ENCODE measurements around the gene GNAO1.

The GNAO1 gene

GRCh38 chr16:56336711-56337110 is 145.4 kb downstream of the GNAO1 start:
- ChIA-PET POLR2A (ENCODE audit: low non-redundant PET) (no interaction called here), CTCF (no interaction called here)
- DNase-seq (ENCODE audit: low spot score), result no peak
- H3K27ac ChIP-seq, result no peak overlapping the region
- TF ChIP-seq CTCF (conservative IDR thresholded peaks at IDR 0.05; ENCODE audit: low read depth), result no peak

DNA sequence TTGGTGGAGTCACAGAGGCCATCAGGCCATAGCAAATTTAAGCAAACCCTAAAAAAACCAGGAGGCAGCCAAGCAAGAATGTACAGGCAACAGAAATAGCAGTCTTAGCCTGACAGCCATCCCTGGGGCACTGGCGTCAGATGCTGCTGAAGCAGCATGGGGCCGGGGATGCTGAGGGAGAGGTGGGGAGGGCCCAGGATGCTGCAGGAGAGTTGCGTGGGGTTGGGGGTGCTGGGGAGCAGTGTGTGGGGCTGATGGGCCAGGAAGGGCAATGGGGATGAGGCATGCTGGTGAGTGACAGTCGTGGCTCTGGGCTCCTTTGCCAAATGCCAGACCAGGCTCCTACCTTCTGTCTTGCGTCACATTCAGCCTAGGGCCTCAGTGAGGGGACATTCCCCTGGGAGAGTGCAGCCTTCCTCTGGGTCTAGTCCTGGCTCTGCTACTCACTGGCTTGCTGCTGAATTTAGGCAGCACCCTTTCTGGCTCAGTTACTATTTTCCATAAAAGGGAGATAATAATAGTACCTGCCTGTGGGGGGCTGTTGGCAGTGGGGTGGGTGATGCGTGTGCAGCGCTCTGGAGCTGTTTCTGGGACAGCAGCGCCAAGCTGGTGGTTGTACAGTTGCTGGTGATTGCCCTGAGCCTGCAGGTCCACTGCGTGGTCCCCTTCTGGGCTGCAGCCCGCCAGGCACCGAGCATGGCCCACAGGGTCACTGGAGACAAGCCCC is 146.0 kb downstream of the GNAO1 start:
- no peak for TF ChIP-seq CTCF (conservative IDR thresholded peaks at IDR 0.05; ENCODE audit: low read depth)
- DNase-seq (ENCODE audit: low spot score), result no peak
- H3K27ac ChIP-seq, result no peak overlapping the region
- ChIA-PET POLR2A (ENCODE audit: low non-redundant PET) (no interaction called here), CTCF (interaction anchor here (1.8 kb wide), 1 partner anchor 12 kb away, joined by 4 read pairs; no protein-coding TSS in a partner anchor)

DNA sequence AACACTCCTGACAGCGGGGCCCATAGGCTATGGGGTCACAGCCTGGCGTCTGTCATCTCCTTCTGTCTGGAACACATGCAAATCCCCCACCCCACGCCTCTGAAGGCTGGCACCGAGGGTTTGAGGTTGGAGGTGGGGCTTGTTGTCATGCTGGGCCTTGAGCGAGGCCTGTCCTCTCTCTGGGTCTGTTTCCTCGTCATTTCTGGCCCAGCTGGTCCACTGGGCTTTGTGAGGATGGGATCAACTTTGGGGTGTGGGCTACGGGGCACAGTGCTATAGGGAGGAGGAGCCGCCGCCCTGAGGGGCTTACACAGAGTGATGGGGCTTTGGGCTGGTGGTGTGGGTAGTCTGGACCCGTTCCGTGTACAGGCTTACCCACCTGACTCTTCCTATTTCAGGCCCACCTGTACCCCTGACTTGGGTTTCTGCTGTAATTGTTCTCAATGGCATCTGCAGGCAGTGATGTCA is 146.6 kb downstream of the GNAO1 start:
- POLR2A ChIA-PET (ENCODE audit: low non-redundant PET), result no interaction called here
- TF ChIP-seq CTCF (conservative IDR thresholded peaks at IDR 0.05; ENCODE audit: low read depth), result no peak
- no peak for DNase-seq (ENCODE audit: low spot score)
- no peak overlapping the region for H3K27ac ChIP-seq
- CTCF ChIA-PET, result interaction anchor here (0.9 to 1.8 kb wide), 3 partner anchors 11 to 20 kb away, joined by 3 to 5 read pairs (median 4); no protein-coding TSS in a partner anchor

- DNase-seq (ENCODE audit: low spot score), result no peak
- ChIA-PET POLR2A (ENCODE audit: low non-redundant PET) (no interaction called here), CTCF (interaction anchor here (0.6 to 1.8 kb wide), 4 partner anchors 10 to 335 kb away, joined by 3 to 5 read pairs (median 4); no protein-coding TSS in a partner anchor)
- no peak for TF ChIP-seq CTCF (conservative IDR thresholded peaks at IDR 0.05; ENCODE audit: low read depth)
- H3K27ac ChIP-seq, result no peak overlapping the region
Observed at GRCh38 chr16:56338566-56339318, 147.5 kb downstream of the GNAO1 start.

GRCh38 chr16:56339431-56340195 is 148.3 kb downstream of the GNAO1 start:
- POLR2A ChIA-PET (ENCODE audit: low non-redundant PET), result no interaction called here
- H3K27ac ChIP-seq, result no peak overlapping the region
- CTCF ChIA-PET, result no interaction called here
- no peak for DNase-seq (ENCODE audit: low spot score)
- no peak for TF ChIP-seq CTCF (conservative IDR thresholded peaks at IDR 0.05; ENCODE audit: low read depth)

DNA sequence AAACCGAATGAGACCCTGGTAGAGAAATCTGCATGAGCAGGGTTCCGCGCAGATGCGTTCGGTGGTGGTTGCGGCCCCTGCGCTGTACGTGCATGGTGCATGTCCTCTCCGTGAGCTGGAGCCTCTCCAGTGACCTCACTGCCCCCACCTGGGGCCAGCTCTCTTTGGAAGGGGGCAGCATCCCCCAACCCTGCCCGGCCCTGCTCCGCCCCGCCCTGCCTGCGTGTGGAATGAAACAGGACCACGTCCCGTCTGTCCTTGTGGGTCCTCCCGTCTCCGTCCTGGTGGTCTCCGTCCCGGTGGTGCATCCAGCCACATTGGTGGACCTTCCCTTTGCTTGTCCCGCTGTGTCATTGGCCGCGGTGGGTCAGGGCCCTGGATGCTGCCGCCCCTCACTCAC is 149.1 kb downstream of the GNAO1 start:
- no peak for DNase-seq (ENCODE audit: low spot score)
- ChIA-PET CTCF (no interaction called here), POLR2A (ENCODE audit: low non-redundant PET) (no interaction called here)
- H3K27ac ChIP-seq, result no peak overlapping the region
- no peak for TF ChIP-seq CTCF (conservative IDR thresholded peaks at IDR 0.05; ENCODE audit: low read depth)

All from RWPE1 (cell line).